Measurements from ENCODE around the gene FCHSD2. TPM values are rescaled to one million over a fixed set of nuclear protein-coding genes. Genes with fewer than 3 reads are reported as not detected.
A peak's percentile ranks its signal among the peaks of the same experiment; 100 is the strongest.

FCHSD2 gene
- total RNA-seq, 6 donors from 2014 or later = 22.5 to 55.6 (median 42.7) TPM

- Histone ChIP-seq H3K27ac (peak overlapping the region in 1 of 4 donors; percentile 11), H3K4me3 (no peak overlapping the region), H3K27me3 (no peaks in the 10 kb centered on the region), H3K36me3 (no peaks in the 10 kb centered on the region), H3K9me3 (no peaks in the 10 kb centered on the region), H3K4me1 (peaks cover 9 to 16% (median 10%) of the 10 kb centered on the region in 4 donors)
- DNase-seq (no peak), ATAC-seq (ENCODE audit: low FRiP score in 2 of 2) (peak in 1 of 2 donors; percentile 49)
- TF ChIP-seq CTCF (IDR thresholded peaks at IDR 0.05) (no peak), POLR2AphosphoS5 (IDR thresholded peaks at IDR 0.05) (no peak), POLR2A (IDR thresholded peaks at IDR 0.05) (no peak), EP300 (IDR thresholded peaks at IDR 0.05) (no peak)
Observed at GRCh38 chr11:72969894-72970335, 172.2 kb downstream of the FCHSD2 start.

- no peak for TF ChIP-seq EP300 (IDR thresholded peaks at IDR 0.05)
- no peak for TF ChIP-seq POLR2A (IDR thresholded peaks at IDR 0.05)
- no peak for TF ChIP-seq CTCF (IDR thresholded peaks at IDR 0.05)
- no peaks in the 10 kb centered on the region for H3K27me3 ChIP-seq
- no peak overlapping the region for H3K4me3 ChIP-seq
- DNase-seq = no peak
- H3K9me3 ChIP-seq = no peaks in the 10 kb centered on the region
- peaks cover 2 to 16% (median 8%) of the 10 kb centered on the region in 4 donors for H3K4me1 ChIP-seq
- ATAC-seq (ENCODE audit: low FRiP score in 2 of 2) = no peak
- H3K27ac ChIP-seq = no peak overlapping the region
- H3K36me3 ChIP-seq = no peaks in the 10 kb centered on the region
Observed at GRCh38 chr11:72968390-72968789, 173.7 kb downstream of the FCHSD2 start.

GRCh38 chr11:72965672-72966071 lies 176.4 kb downstream of the FCHSD2 start:
- WGBS, 2 donors = 70 to 76% methylated on average over 1 of the region's 1 CpG
- TF ChIP-seq EP300 (IDR thresholded peaks at IDR 0.05) (peak in 1 of 4 donors; percentile 40), POLR2AphosphoS5 (IDR thresholded peaks at IDR 0.05) (no peak)
- ATAC-seq (ENCODE audit: low FRiP score in 2 of 2) = no peak

GRCh38 chr11:72962717-72963116 lies 179.4 kb downstream of the FCHSD2 start:
- H3K27ac ChIP-seq = no peak overlapping the region
- H3K36me3 ChIP-seq = no peaks in the 10 kb centered on the region
- DNase-seq (no peak), ATAC-seq (ENCODE audit: low FRiP score in 2 of 2) (no peak)
- H3K4me1 ChIP-seq = peaks cover 0 to 16% (median 2%) of the 10 kb centered on the region in 4 donors
- H3K27me3 ChIP-seq = no peaks in the 10 kb centered on the region
- no peaks in the 10 kb centered on the region for H3K9me3 ChIP-seq
- TF ChIP-seq EP300 (IDR thresholded peaks at IDR 0.05) (no peak), CTCF (IDR thresholded peaks at IDR 0.05) (no peak), POLR2AphosphoS5 (IDR thresholded peaks at IDR 0.05) (no peak), POLR2A (IDR thresholded peaks at IDR 0.05) (no peak)
- no peak overlapping the region for H3K4me3 ChIP-seq

More at GRCh38 chr11:72965672-72966071, 176.4 kb downstream of the FCHSD2 start:
- peak overlapping the region in 2 of 4 donors; percentile 9 to 34 for H3K27ac ChIP-seq
- no peaks in the 10 kb centered on the region for H3K36me3 ChIP-seq
- H3K9me3 ChIP-seq = no peaks in the 10 kb centered on the region
- peaks cover 0 to 23% (median 2%) of the 10 kb centered on the region in 4 donors for H3K4me1 ChIP-seq
- DNase-seq = no peak
- H3K27me3 ChIP-seq = no peaks in the 10 kb centered on the region
- no peak overlapping the region for H3K4me3 ChIP-seq

GRCh38 chr11:72962084-72962483 lies 180.0 kb downstream of the FCHSD2 start:
- Histone ChIP-seq H3K27ac (peak overlapping the region in 1 of 4 donors; percentile 30), H3K27me3 (no peaks in the 10 kb centered on the region), H3K4me1 (peaks cover 0 to 16% (median 2%) of the 10 kb centered on the region in 4 donors), H3K9me3 (no peaks in the 10 kb centered on the region), H3K36me3 (no peaks in the 10 kb centered on the region), H3K4me3 (no peak overlapping the region)
- no peak for ATAC-seq (ENCODE audit: low FRiP score in 2 of 2)
- 73 to 75% methylated on average over 4 of the region's 4 CpGs for WGBS, 2 donors
- TF ChIP-seq POLR2A (IDR thresholded peaks at IDR 0.05) = no peak
- no peak for DNase-seq

- 91 to 100% methylated on average over 3 of the region's 3 CpGs for WGBS, 2 donors
- H3K36me3 ChIP-seq = no peaks in the 10 kb centered on the region
Observed at GRCh38 chr11:72959998-72960731, 182.0 kb downstream of the FCHSD2 start.

More at GRCh38 chr11:72959998-72960731, 182.0 kb downstream of the FCHSD2 start:
- no peaks in the 10 kb centered on the region for H3K27me3 ChIP-seq
- no peak for TF ChIP-seq POLR2AphosphoS5 (IDR thresholded peaks at IDR 0.05)
- no peak for TF ChIP-seq EP300 (IDR thresholded peaks at IDR 0.05)
- no peak for TF ChIP-seq POLR2A (IDR thresholded peaks at IDR 0.05)
- TF ChIP-seq CTCF (IDR thresholded peaks at IDR 0.05) = no peak
- no peak overlapping the region for H3K27ac ChIP-seq
- no peak for ATAC-seq (ENCODE audit: low FRiP score in 2 of 2)
- no peaks in the 10 kb centered on the region for H3K9me3 ChIP-seq
- no peak overlapping the region for H3K4me3 ChIP-seq
- peaks cover 2 to 28% (median 7%) of the 10 kb centered on the region in 4 donors for H3K4me1 ChIP-seq
- no peak for DNase-seq

Data from upper lobe of left lung (tissue), 6 donors.